Kidney (tissue), 14 donors: ENCODE data around the gene RERE. TPM values are rescaled to one million over a fixed set of nuclear protein-coding genes. Genes with fewer than 3 reads are reported as not detected.
"Not testable (repeated sequence)": the region's sequence is repeated elsewhere in the genome, so short reads cannot be mapped to it uniquely, and the experiment has no call there.

Source experiments
- DNase-seq, 5 donors: peaks; one replicate each; pipeline ENCODE4 v3.0.0-alpha.2; 2013 to 2020
- FAIRE-seq: peaks from 2 replicates; lab custom pipeline; 2012; peaks lifted over from hg19 to GRCh38; lab: Jason Lieb, UNC
- H3K27ac ChIP-seq, 2 donors: one replicate each; pipeline ENCODE4 v1.7.0; 2013; ENCODE audit warnings: low read depth in 2 of 2, low read length in 2 of 2, inconsistent platforms in 1 of 2
- H3K27me3 ChIP-seq: one replicate; pipeline ENCODE4 v1.7.1; 2013; ENCODE audit warnings: low read length, inconsistent platforms; ENCODE audit not compliant: control insufficient read depth, insufficient read depth
- H3K36me3 ChIP-seq, 3 donors: one replicate each; pipeline versions ENCODE4 v1.7.0 to v1.7.1; 2013; ENCODE audit warnings: low read length in 3 of 3, control low read depth in 1 of 3, inconsistent platforms in 1 of 3; ENCODE audit not compliant: insufficient read depth in 3 of 3, control insufficient read depth in 2 of 3
- H3K4me1 ChIP-seq, 3 donors: one replicate each; pipeline versions ENCODE4 v1.7.0 to v1.7.1; 2013; ENCODE audit warnings: low read length in 3 of 3, inconsistent platforms in 1 of 3, low read depth in 1 of 3; ENCODE audit not compliant: control insufficient read depth in 2 of 3, insufficient read depth in 2 of 3
- H3K4me3 ChIP-seq, 3 donors: one replicate each; pipeline versions ENCODE4 v1.7.0 to v1.8.1; 2013; ENCODE audit warnings: low read length in 3 of 3, control low read depth in 1 of 3, inconsistent platforms in 1 of 3
- H3K9ac ChIP-seq, 3 donors: one replicate each; pipeline versions ENCODE4 v1.7.0 to v1.7.1; 2013; ENCODE audit warnings: low read length in 3 of 3, control low read depth in 1 of 3, inconsistent platforms in 1 of 3
- H3K9me3 ChIP-seq, 3 donors: one replicate each; pipeline versions ENCODE4 v1.7.0 to v1.7.1; 2013; ENCODE audit warnings: low read length in 3 of 3, control low read depth in 1 of 3, inconsistent platforms in 1 of 3; ENCODE audit not compliant: control insufficient read depth in 2 of 3, insufficient read depth in 1 of 3
- intact Hi-C: fragments of 100-400 bp; cut with DNase I; formaldehyde crosslinking; loops from one replicate; pipeline ENCODE4 v1.11.1; 2022
- polyA plus RNA-seq: library from polyadenylated mRNA; stranded (reverse); fragments of 350-450 nt; fragmentation: Illumina TruSeq; extraction: RNeasy Lipid Tissue Mini Kit (QIAGEN cat#74804); gene quantifications from one replicate; pipeline ENCODE4 v1.2.3, GENCODE V29; 2014; ENCODE audit warnings: low read depth, low replicate concordance; ENCODE audit not compliant: insufficient read depth
- total RNA-seq: library from RNA; stranded (reverse); fragmentation: NEBNext Ultra II Directional; extraction: Animal tissue kit (Norgen Biotek cat#: 25700); gene quantifications from one replicate; pipeline ENCODE4 v1.2.1, GENCODE V29; 2021
- TF ChIP-seq, protein P1 (sequence below): IDR thresholded peaks from 3 replicates; pipeline ENCODE4 v1.5.1; 2012; ENCODE audit warnings: mild to moderate bottlenecking, moderate library complexity, borderline replicate concordance; ENCODE audit not compliant: insufficient read depth; ENCODE audit errors: extremely low read depth
- donor health status: control.
- donor health status: control.
- donor health status: control.
- donor health status: control.
- donor health status: control.
- donor health status: DM: yes; HTN: yes; CAD: no.
- donor health status: Normal renal cell carcinoma (clear cell type).

The RERE gene
- total and polyA plus RNA-seq, 2 donors from 2014 or later = 37.2 to 176 TPM

DNA sequence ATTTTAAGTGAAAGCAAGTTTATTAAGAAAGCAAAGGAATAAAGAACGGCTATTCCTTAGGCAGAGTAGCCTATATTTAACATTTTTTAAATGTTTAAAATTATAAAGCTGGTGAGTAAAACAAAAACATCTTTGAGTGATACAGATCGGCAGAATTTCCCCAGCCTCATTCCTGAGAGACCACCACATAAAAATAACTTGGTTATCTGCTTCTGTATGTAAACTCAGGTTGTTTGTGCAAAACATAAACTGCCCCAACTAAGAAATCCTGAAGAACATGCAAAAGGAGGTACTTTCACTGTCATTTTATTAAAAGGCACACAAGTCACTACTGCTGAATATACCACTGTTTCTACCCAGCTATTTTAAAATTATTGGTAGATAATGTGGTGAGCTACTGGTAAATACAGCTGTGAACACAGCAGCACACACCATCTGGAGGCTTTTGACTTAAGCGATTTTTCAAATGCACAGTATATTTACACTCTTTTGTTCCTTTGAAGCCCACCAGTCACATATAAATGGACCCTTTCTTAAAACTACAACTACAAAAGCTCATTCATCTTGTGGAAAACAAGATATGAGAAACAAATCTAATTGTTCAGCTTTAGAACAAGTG is 119.3 kb downstream of the RERE start:
- Histone ChIP-seq H3K36me3 (no peaks in the 10 kb centered on the region), H3K9ac (no peak overlapping the region), H3K9me3 (no peaks in the 10 kb centered on the region), H3K27ac (no peak overlapping the region), H3K4me1 (peaks cover 6 to 11% (median 9%) of the 10 kb centered on the region in 3 donors), H3K27me3 (no peaks in the 10 kb centered on the region), H3K4me3 (no peak overlapping the region)
- intact Hi-C loops = no loop called here
- TF ChIP-seq, protein P1, sequence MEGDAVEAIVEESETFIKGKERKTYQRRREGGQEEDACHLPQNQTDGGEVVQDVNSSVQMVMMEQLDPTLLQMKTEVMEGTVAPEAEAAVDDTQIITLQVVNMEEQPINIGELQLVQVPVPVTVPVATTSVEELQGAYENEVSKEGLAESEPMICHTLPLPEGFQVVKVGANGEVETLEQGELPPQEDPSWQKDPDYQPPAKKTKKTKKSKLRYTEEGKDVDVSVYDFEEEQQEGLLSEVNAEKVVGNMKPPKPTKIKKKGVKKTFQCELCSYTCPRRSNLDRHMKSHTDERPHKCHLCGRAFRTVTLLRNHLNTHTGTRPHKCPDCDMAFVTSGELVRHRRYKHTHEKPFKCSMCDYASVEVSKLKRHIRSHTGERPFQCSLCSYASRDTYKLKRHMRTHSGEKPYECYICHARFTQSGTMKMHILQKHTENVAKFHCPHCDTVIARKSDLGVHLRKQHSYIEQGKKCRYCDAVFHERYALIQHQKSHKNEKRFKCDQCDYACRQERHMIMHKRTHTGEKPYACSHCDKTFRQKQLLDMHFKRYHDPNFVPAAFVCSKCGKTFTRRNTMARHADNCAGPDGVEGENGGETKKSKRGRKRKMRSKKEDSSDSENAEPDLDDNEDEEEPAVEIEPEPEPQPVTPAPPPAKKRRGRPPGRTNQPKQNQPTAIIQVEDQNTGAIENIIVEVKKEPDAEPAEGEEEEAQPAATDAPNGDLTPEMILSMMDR = no peak
- no peak for DNase-seq
- FAIRE-seq = no peak

DNA sequence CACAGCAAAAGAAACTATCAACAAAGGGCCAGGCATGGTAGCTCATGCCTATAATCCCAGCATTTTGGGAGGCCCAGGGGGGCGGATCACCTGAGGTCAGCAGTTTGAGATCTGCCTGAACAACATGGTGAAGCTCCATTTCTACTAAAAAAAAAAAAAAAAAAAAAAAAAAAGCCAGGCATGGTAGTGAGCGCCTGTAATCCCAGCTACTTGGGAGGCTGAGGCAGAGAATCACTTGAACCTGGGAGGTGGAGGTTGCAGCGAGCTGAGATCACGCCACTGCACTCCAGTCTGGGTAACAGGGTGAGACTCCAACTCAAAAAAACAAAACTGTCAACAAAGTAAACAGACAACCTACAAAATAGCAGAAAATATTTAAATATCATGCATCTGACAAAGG is 122.0 kb downstream of the RERE start:
- H3K9ac ChIP-seq, FAIRE-seq, intact Hi-C loops, H3K36me3 ChIP-seq, DNase-seq, H3K27ac ChIP-seq, H3K9me3 ChIP-seq, H3K4me3 ChIP-seq, H3K27me3 ChIP-seq: not testable (repeated sequence)
- H3K4me1 ChIP-seq = peaks cover 0 to 11% (median 2%) of the 10 kb centered on the region in 3 donors

DNA sequence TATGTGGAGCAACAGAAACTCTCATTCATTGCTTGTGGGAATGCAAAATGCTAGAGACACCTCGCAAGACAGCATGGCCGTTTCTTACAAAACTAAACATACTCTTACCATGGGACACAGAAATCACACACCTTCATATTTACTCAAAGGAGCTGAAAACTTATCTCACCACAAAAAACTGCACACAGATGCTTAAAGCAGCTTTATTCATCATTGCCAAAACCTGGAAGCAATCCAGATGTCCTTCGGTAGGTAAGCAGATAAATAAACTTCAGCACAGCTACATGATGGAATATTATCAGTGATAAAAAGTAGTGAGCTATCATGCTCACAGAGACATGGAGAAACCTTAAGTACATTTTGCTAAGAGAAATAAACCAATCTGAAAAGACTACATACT is 124.3 kb downstream of the RERE start:
- TF ChIP-seq, protein P1 = no peak
- no peak for FAIRE-seq
- peaks cover 0 to 7% (median 0%) of the 10 kb centered on the region in 3 donors for H3K4me1 ChIP-seq

DNA sequence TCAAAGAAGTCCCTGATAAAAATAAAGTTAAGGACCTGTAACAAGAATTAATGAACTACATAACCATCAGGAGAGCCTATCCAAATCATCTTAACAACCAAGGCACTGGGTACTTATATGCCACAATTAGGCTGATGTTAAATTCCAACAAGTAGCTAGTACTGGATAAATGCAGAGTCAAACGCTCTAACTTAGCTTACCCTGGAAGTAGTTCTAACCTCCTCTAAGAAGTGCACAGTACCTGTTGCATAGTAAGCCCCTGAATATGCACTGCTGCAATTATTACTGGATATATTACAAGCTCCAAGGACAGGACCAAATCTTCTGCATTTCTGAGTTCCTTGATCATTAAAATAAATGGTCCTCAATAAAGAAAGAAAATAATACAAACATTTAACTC is 125.8 kb downstream of the RERE start:
- DNase-seq (no peak), FAIRE-seq (no peak)
- TF ChIP-seq, protein P1 = no peak
- Histone ChIP-seq H3K27me3 (no peaks in the 10 kb centered on the region), H3K4me3 (no peak overlapping the region), H3K27ac (no peak overlapping the region), H3K4me1 (peaks cover 3 to 7% (median 5%) of the 10 kb centered on the region in 3 donors), H3K36me3 (no peaks in the 10 kb centered on the region), H3K9me3 (no peaks in the 10 kb centered on the region), H3K9ac (no peak overlapping the region)
- intact Hi-C loops = no loop called here

More for the DNA sequence above, 124.3 kb downstream of the RERE start:
- H3K27ac ChIP-seq = no peak overlapping the region
- no peaks in the 10 kb centered on the region for H3K9me3 ChIP-seq
- no peak for DNase-seq
- H3K27me3 ChIP-seq = no peaks in the 10 kb centered on the region
- H3K4me3 ChIP-seq = no peak overlapping the region
- H3K36me3 ChIP-seq = no peaks in the 10 kb centered on the region
- no peak overlapping the region for H3K9ac ChIP-seq
- intact Hi-C loops = no loop called here
